Left kidney (tissue), 2 donors: ENCODE results near the gene TUBGCP3. TPM values are rescaled to one million over a fixed set of nuclear protein-coding genes. Genes with fewer than 3 reads are reported as not detected.

Experiments
- DNase-seq: peaks from one replicate; pipeline ENCODE4 v3.0.0-alpha.2; 2013
- polyA plus RNA-seq: library from polyadenylated mRNA; unstranded; fragments of 120-200 nt; gene quantifications from one replicate; pipeline ENCODE4 v1.2.1, GENCODE V29; 2013; ENCODE audit not compliant: insufficient read length

The TUBGCP3 gene
- polyA plus RNA-seq, 1 donor: 41.9 TPM

GRCh38 chr13:112453874-112454647 lies 133.9 kb downstream of the TUBGCP3 start:
- no peak for DNase-seq

- no peak for DNase-seq
Measured at GRCh38 chr13:112453207-112453829, 134.6 kb downstream of the TUBGCP3 start.

GRCh38 chr13:112452380-112453206 lies 135.4 kb downstream of the TUBGCP3 start:
- DNase-seq: no peak

GRCh38 chr13:112451512-112452379 lies 136.2 kb downstream of the TUBGCP3 start:
- DNase-seq: no peak

- peak; percentile 19 for DNase-seq
Measured at GRCh38 chr13:112450904-112451240, 137.1 kb downstream of the TUBGCP3 start.

- no peak for DNase-seq
Measured at GRCh38 chr13:112450118-112450903, 137.6 kb downstream of the TUBGCP3 start.

GRCh38 chr13:112449545-112449930 lies 138.4 kb downstream of the TUBGCP3 start:
- no peak for DNase-seq

- no peak for DNase-seq
Measured at GRCh38 chr13:112448621-112449544, 139.1 kb downstream of the TUBGCP3 start.

- no peak for DNase-seq
Measured at GRCh38 chr13:112447761-112448603, 140.0 kb downstream of the TUBGCP3 start.

GRCh38 chr13:112447306-112447705 lies 140.6 kb downstream of the TUBGCP3 start:
- no peak for DNase-seq

GRCh38 chr13:112446867-112447266 lies 141.1 kb downstream of the TUBGCP3 start:
- DNase-seq: no peak

- no peak for DNase-seq
Measured at GRCh38 chr13:112446347-112446861, 141.5 kb downstream of the TUBGCP3 start.

- no peak for DNase-seq
Measured at GRCh38 chr13:112445411-112446271, 142.3 kb downstream of the TUBGCP3 start.

GRCh38 chr13:112444416-112445399 lies 143.2 kb downstream of the TUBGCP3 start:
- DNase-seq: no peak

- DNase-seq: peak; percentile 71
Measured at GRCh38 chr13:112443995-112444311, 144.0 kb downstream of the TUBGCP3 start.

- peak; percentile 28 for DNase-seq
Measured at GRCh38 chr13:112443191-112443994, 144.6 kb downstream of the TUBGCP3 start.
